Measurements from ENCODE around the gene TRAPPC10.
"Not testable (repeated sequence)": the region's sequence is repeated elsewhere in the genome, so short reads cannot be mapped to it uniquely, and the experiment has no call there.

TRAPPC10 gene

GRCh38 chr21:44133715-44134057, 121.6 kb downstream of the TRAPPC10 start:
- H3K27me3 ChIP-seq (ENCODE audit: control insufficient read depth, insufficient read depth, low read length); H3K9me3 ChIP-seq (ENCODE audit: control insufficient read depth, low read depth, low read length); H3K9ac ChIP-seq (ENCODE audit: low read length); H3K36me3 ChIP-seq (ENCODE audit: control insufficient read depth, low read depth, low read length); H3K4me1 ChIP-seq (ENCODE audit: control insufficient read depth, low read depth, low read length); H3K4me3 ChIP-seq (ENCODE audit: low read length); H3K27ac ChIP-seq (ENCODE audit: low read length): not testable (repeated sequence)

- not testable (repeated sequence) for H3K9me3 ChIP-seq (ENCODE audit: control insufficient read depth, low read depth, low read length); H3K9ac ChIP-seq (ENCODE audit: low read length); H3K27me3 ChIP-seq (ENCODE audit: control insufficient read depth, insufficient read depth, low read length); H3K4me3 ChIP-seq (ENCODE audit: low read length); H3K36me3 ChIP-seq (ENCODE audit: control insufficient read depth, low read depth, low read length); H3K4me1 ChIP-seq (ENCODE audit: control insufficient read depth, low read depth, low read length); H3K27ac ChIP-seq (ENCODE audit: low read length)
Observed at GRCh38 chr21:44134732-44135131, 122.6 kb downstream of the TRAPPC10 start.

GRCh38 chr21:44138039-44138438, 125.9 kb downstream of the TRAPPC10 start:
- H3K9ac ChIP-seq (ENCODE audit: low read length); H3K27me3 ChIP-seq (ENCODE audit: control insufficient read depth, insufficient read depth, low read length); H3K36me3 ChIP-seq (ENCODE audit: control insufficient read depth, low read depth, low read length): not testable (repeated sequence)

GRCh38 chr21:44139787-44140551, 127.9 kb downstream of the TRAPPC10 start:
- not testable (repeated sequence) for H3K27ac ChIP-seq (ENCODE audit: low read length); H3K27me3 ChIP-seq (ENCODE audit: control insufficient read depth, insufficient read depth, low read length); H3K4me3 ChIP-seq (ENCODE audit: low read length); H3K9me3 ChIP-seq (ENCODE audit: control insufficient read depth, low read depth, low read length); H3K4me1 ChIP-seq (ENCODE audit: control insufficient read depth, low read depth, low read length); H3K9ac ChIP-seq (ENCODE audit: low read length); H3K36me3 ChIP-seq (ENCODE audit: control insufficient read depth, low read depth, low read length)

More at GRCh38 chr21:44138039-44138438, 125.9 kb downstream of the TRAPPC10 start:
- not testable (repeated sequence) for H3K4me1 ChIP-seq (ENCODE audit: control insufficient read depth, low read depth, low read length); H3K27ac ChIP-seq (ENCODE audit: low read length); H3K4me3 ChIP-seq (ENCODE audit: low read length); H3K9me3 ChIP-seq (ENCODE audit: control insufficient read depth, low read depth, low read length)

DNA sequence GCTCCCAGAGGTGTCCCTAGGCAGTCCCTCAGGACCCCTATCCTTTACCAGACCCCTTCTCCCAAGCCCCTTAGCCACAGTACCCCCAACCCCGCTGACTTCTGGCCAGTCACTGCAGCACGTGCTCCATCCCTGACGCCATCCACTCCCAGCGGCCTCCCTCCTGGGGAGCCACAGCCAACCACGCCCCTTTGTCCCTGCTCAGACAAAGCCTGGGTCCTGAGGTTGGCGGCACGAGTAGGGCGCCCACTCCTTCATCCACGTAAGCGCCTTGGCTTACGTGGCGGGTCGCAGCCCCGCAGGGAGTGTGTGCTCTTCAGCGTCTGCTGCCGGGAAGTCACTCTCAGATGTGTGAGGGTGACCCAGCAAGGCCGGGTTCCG, 128.4 kb downstream of the TRAPPC10 start:
- not testable (repeated sequence) for H3K36me3 ChIP-seq (ENCODE audit: control insufficient read depth, low read depth, low read length); H3K9me3 ChIP-seq (ENCODE audit: control insufficient read depth, low read depth, low read length); H3K4me1 ChIP-seq (ENCODE audit: control insufficient read depth, low read depth, low read length); H3K27ac ChIP-seq (ENCODE audit: low read length); H3K4me3 ChIP-seq (ENCODE audit: low read length); H3K9ac ChIP-seq (ENCODE audit: low read length); H3K27me3 ChIP-seq (ENCODE audit: control insufficient read depth, insufficient read depth, low read length)

DNA sequence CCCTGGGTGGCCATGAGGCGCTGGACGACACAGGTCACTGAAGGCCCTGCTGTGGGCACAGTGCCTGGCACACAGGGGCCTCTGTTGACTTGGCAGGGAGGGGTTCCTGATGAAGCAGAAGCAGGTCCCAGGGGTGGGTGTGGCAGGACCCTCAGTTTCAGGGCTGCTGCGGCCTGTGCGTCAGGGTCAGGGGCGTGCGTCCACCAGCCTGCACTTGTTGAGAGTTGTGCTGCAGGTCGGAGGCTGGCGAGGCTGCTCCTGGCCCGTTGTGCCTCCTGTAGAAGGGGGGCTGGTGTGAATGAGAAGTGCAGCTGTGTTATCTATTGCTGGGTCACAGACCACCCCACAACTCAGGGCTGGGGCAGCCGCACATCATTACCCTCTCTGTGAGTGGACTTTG, 130.4 kb downstream of the TRAPPC10 start:
- not testable (repeated sequence) for H3K9ac ChIP-seq (ENCODE audit: low read length); H3K9me3 ChIP-seq (ENCODE audit: control insufficient read depth, low read depth, low read length); H3K27me3 ChIP-seq (ENCODE audit: control insufficient read depth, insufficient read depth, low read length); H3K36me3 ChIP-seq (ENCODE audit: control insufficient read depth, low read depth, low read length); H3K27ac ChIP-seq (ENCODE audit: low read length); H3K4me3 ChIP-seq (ENCODE audit: low read length); H3K4me1 ChIP-seq (ENCODE audit: control insufficient read depth, low read depth, low read length)

DNA sequence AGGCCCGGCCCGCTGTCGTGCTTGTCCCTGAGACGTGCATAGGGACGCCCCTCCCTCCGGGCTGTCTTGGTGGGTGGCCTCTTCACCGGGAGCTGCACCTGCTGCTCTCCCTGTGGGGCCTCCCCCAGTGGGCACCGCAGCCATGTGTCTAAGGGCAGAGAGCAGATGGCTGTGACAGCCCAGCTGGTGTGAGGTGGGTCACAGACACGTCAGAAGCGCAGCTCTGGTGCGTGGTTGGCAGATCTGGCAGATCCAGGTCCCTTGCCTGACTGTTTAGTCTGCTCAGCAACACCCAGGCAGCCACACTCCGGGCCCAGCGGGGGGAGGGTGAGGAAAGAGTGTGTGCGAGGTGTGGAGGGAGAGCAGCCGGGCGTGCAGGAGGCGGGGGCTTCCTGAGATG, 131.3 kb downstream of the TRAPPC10 start:
- not testable (repeated sequence) for H3K4me1 ChIP-seq (ENCODE audit: control insufficient read depth, low read depth, low read length); H3K9ac ChIP-seq (ENCODE audit: low read length); H3K4me3 ChIP-seq (ENCODE audit: low read length); H3K9me3 ChIP-seq (ENCODE audit: control insufficient read depth, low read depth, low read length); H3K27ac ChIP-seq (ENCODE audit: low read length); H3K27me3 ChIP-seq (ENCODE audit: control insufficient read depth, insufficient read depth, low read length); H3K36me3 ChIP-seq (ENCODE audit: control insufficient read depth, low read depth, low read length)

DNA sequence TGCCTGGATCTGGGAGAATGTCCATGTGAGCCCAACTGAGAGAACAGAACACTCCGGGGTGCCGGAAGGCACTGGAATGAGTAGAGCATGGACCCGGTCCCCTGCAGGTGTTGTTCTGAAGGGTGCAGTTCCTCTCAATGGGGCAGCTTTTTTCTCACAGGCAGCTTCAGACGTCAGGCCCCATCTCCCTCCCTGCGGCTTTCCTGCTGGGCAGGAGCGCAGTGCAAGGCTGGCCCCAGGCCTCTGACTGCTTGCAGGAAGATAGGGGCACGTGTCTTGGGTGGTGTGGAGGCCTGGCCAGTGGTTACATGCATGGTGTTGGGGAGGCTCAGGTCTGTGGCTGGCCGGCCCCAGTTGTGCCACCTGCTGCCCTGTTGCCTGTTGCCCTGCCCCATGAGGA, 131.9 kb downstream of the TRAPPC10 start:
- H3K36me3 ChIP-seq (ENCODE audit: control insufficient read depth, low read depth, low read length); H3K27ac ChIP-seq (ENCODE audit: low read length); H3K9ac ChIP-seq (ENCODE audit: low read length); H3K4me3 ChIP-seq (ENCODE audit: low read length); H3K27me3 ChIP-seq (ENCODE audit: control insufficient read depth, insufficient read depth, low read length); H3K9me3 ChIP-seq (ENCODE audit: control insufficient read depth, low read depth, low read length); H3K4me1 ChIP-seq (ENCODE audit: control insufficient read depth, low read depth, low read length): not testable (repeated sequence)

DNA sequence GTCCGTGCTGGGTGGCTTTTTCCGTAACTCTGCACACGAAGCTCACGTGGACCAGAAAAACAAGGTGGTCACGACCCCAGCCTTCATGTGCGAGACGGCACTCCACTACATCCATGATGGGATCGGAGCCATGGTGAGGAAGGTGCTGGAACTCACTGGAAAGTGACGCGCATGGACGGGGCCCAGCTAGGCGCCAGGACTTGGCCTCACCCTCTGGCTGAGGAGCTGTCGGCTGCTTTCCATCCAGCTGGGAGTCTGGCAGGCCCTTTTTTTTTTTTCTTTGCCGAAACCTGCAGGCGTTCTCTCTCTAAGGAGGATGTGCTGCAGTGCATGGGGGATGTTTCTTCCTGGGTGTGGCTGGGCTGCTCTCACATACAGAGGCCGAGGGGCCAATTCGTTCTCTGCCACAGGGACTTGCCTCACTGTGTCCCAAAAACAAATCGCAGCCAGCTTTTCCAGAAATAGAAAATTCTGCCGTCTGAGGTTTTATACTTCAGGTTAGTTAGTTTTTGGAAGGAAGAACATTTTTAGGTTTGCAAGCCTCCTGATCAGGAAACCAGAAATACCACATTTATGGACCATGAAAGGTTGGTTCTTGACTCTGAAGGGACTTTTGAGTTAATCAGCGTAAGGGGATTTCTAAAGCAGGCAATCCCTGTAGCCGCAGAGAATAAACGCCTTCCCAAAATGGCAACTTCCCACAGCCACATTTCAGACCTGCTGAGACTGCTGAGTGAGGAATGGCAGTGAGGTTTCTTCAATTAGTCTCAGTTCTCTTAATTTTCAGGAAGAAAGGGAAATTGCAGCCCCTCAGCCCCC, 132.9 kb downstream of the TRAPPC10 start:
- H3K36me3 ChIP-seq (ENCODE audit: control insufficient read depth, low read depth, low read length); H3K9me3 ChIP-seq (ENCODE audit: control insufficient read depth, low read depth, low read length); H3K9ac ChIP-seq (ENCODE audit: low read length); H3K27me3 ChIP-seq (ENCODE audit: control insufficient read depth, insufficient read depth, low read length); H3K27ac ChIP-seq (ENCODE audit: low read length); H3K4me3 ChIP-seq (ENCODE audit: low read length); H3K4me1 ChIP-seq (ENCODE audit: control insufficient read depth, low read depth, low read length): not testable (repeated sequence)

DNA sequence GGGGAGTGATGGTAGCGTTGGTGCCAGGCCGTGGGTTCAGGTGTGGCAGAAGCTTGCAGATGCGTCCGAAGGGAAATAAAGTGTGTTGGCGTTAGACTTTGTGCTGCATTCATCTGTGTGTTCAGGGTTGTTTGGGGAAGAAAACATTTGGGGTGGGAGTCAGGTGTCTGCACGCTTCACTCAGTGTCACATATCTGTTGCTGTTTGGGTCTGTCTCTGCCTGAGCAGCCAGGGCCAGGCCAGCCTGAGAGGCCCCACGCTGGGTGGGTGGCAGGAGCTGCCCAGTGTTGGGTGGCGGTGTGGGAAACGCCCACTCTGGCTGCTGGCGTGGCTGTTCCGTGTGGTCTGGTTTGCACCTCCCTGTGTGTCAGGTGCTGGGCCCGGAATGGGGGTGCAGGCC, 133.5 kb downstream of the TRAPPC10 start:
- not testable (repeated sequence) for H3K27me3 ChIP-seq (ENCODE audit: control insufficient read depth, insufficient read depth, low read length); H3K9me3 ChIP-seq (ENCODE audit: control insufficient read depth, low read depth, low read length); H3K9ac ChIP-seq (ENCODE audit: low read length)

GRCh38 chr21:44147108-44147507, 135.0 kb downstream of the TRAPPC10 start:
- not testable (repeated sequence) for H3K9me3 ChIP-seq (ENCODE audit: control insufficient read depth, low read depth, low read length); H3K27me3 ChIP-seq (ENCODE audit: control insufficient read depth, insufficient read depth, low read length); H3K4me1 ChIP-seq (ENCODE audit: control insufficient read depth, low read depth, low read length); H3K4me3 ChIP-seq (ENCODE audit: low read length); H3K27ac ChIP-seq (ENCODE audit: low read length); H3K36me3 ChIP-seq (ENCODE audit: control insufficient read depth, low read depth, low read length); H3K9ac ChIP-seq (ENCODE audit: low read length)

More for the DNA sequence above, 133.5 kb downstream of the TRAPPC10 start:
- H3K27ac ChIP-seq (ENCODE audit: low read length); H3K4me3 ChIP-seq (ENCODE audit: low read length); H3K4me1 ChIP-seq (ENCODE audit: control insufficient read depth, low read depth, low read length); H3K36me3 ChIP-seq (ENCODE audit: control insufficient read depth, low read depth, low read length): not testable (repeated sequence)

DNA sequence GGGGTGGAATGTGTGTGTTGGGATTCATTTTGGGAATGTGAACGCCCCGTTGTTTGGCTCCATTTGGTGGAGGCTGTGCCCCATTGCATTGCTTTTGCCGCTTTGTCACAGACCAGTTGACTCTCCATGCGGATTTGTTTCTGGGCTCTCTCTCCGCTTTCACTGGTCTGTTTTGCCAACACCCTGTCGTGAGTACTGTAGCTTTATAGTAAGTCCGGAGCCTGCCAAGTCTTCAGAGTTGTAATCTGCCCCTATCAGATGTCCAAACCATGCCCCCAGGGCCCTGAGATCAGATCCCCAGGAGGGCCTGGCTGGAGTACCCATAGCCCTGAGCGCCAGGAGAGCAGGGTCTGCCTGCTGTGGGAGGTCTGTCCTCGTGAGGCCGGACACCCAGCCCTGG, 138.1 kb downstream of the TRAPPC10 start:
- not testable (repeated sequence) for H3K36me3 ChIP-seq (ENCODE audit: control insufficient read depth, low read depth, low read length); H3K27ac ChIP-seq (ENCODE audit: low read length); H3K4me1 ChIP-seq (ENCODE audit: control insufficient read depth, low read depth, low read length); H3K27me3 ChIP-seq (ENCODE audit: control insufficient read depth, insufficient read depth, low read length); H3K4me3 ChIP-seq (ENCODE audit: low read length); H3K9ac ChIP-seq (ENCODE audit: low read length); H3K9me3 ChIP-seq (ENCODE audit: control insufficient read depth, low read depth, low read length)

Measured in iPS-18a (cell line).